Adrenal gland (tissue), 12 donors: ENCODE results near the gene LCN15. TPM values are rescaled to one million over a fixed set of nuclear protein-coding genes. Genes with fewer than 3 reads are reported as not detected.
A peak's percentile ranks its signal among the peaks of the same experiment; 100 is the strongest.

ENCODE experiments used
- DNase-seq, 7 donors: peaks; one replicate each; pipeline ENCODE4 v3.0.0-alpha.2; 2019 to 2020
- H3K27ac ChIP-seq, 5 donors: fragments of 200-600 bp; sonication (generic) in 4 of 5; 1 replicate in 3 of 5; 2 replicates in 2 of 5; pipeline versions ENCODE4 v1.5.1 to v1.8.0; 2016 to 2020; ENCODE audit warnings: mild to moderate bottlenecking in 1 of 5
- H3K27me3 ChIP-seq: fragments of 200-600 bp; 2 replicates; pipeline ENCODE4 v1.8.0; 2021
- H3K36me3 ChIP-seq, 2 donors: fragments of 200-600 bp; replicated peaks in 1 of 2; 1 replicate in 1 of 2; 2 replicates in 1 of 2; pipeline versions ENCODE4 v1.5.1 to v1.8.0; 2018 to 2022
- H3K4me1 ChIP-seq, 2 donors: fragments of 200-600 bp; replicated peaks in 1 of 2; 1 replicate in 1 of 2; 2 replicates in 1 of 2; pipeline versions ENCODE4 v1.5.1 to v1.8.0; 2018 to 2021
- H3K4me3 ChIP-seq, 4 donors: fragments of 200-600 bp; sonication (generic) in 3 of 4; one replicate each; pipeline ENCODE4 v1.5.1; 2016 to 2018
- H3K9me3 ChIP-seq, 3 donors: fragments of 200-600 bp; sonication (generic) in 1 of 3; replicated peaks in 1 of 3; 1 replicate in 2 of 3; 2 replicates in 1 of 3; pipeline versions ENCODE4 v1.5.1 to v1.8.0; 2016 to 2021
- POLR2A ChIP-seq, 2 donors: fragments of 450-650 bp; IDR thresholded peaks; one replicate each; pipeline ENCODE4 v1.6.1; 2017; ENCODE audit warnings: antibody characterized with exemption in 2 of 2, mild to moderate bottlenecking in 2 of 2, moderate library complexity in 1 of 2
- WGBS, 4 donors: extraction: QIAGEN DNeasy Blood & Tissue Kit in 2 of 4; methylation state at CpG; one replicate each; pipeline versions ENCODE4 v1.1.5 to v1.1.7; 2013 to 2017; 5-methylcytosine and 5-hydroxymethylcytosine counted together
- intact Hi-C, 2 donors: fragments of 100-400 bp; cut with DNase I; formaldehyde crosslinking; loops; one replicate each; pipeline versions ENCODE4 v1.14.1 to v1.15.0; 2022 to 2023
- polyA plus RNA-seq, 3 donors: library from polyadenylated mRNA; stranded (reverse); fragments of 200-250 nt in 2 of 3; fragments of 350-450 nt in 1 of 3; fragmentation: Illumina TruSeq in 1 of 3; extraction: RNeasy Lipid Tissue Mini Kit (QIAGEN cat#74804) in 1 of 3; gene quantifications; one replicate each; pipeline ENCODE4 v1.2.3, GENCODE V29; 2013 to 2014
- total RNA-seq, 9 donors: library from RNA; depleted of rRNA in 4 of 9; stranded (reverse); fragments of >200 nt in 4 of 9; fragments of 120-200 nt in 1 of 9; fragmentation: NEBNext Ultra II Directional in 1 of 9; extraction: Animal tissue kit (Norgen Biotek cat#: 25700) in 1 of 9; gene quantifications; one replicate each; pipeline versions ENCODE4 v1.1.0 to v1.2.4, GENCODE V29; 2013 to 2023
- TF ChIP-seq, protein P1 (sequence below), 6 experiments: fragments of 450-650 bp in 4 of 6; fragments of 200-600 bp in 2 of 6; sonication (generic) in 1 of 6; IDR thresholded peaks; 1 replicate in 5 of 6; 2 replicates in 1 of 6; pipeline versions ENCODE4 v1.5.1 to v1.8.0; 2016 to 2021; ENCODE audit warnings: antibody characterized with exemption in 6 of 6, mild to moderate bottlenecking in 2 of 6, moderate library complexity in 1 of 6
- donor health status: healthy with polysubstance abuse.
- donor health status: Bipolar disorder and iron deficiency.
- donor health status: DM: yes; HTN: yes; CAD: no.
- donor health status: DM: no; HTN: no; CAD: no.
- donor health status: DM: no; HTN: no; CAD: no.
- donor health status: DM: yes; HTN: yes; CAD: no.

The LCN15 gene
- total and polyA plus RNA-seq, 12 donors = not detected

- WGBS, 4 donors = 69 to 83% (median 80%) methylated on average over 13 to 15 of the region's 15 CpGs
- intact Hi-C loops = loop anchor here in 1 of 2 donors (10.0 kb wide), 1 partner anchor 52 kb away; the partner anchor contains the start of genes AJM1 and PHPT1
- no peaks in the 10 kb centered on the region for H3K27me3 ChIP-seq
- DNase-seq = peak in 1 of 7 donors; percentile 61
- H3K4me3 ChIP-seq = no peak overlapping the region
- H3K9me3 ChIP-seq = no peaks in the 10 kb centered on the region
- peaks cover 5 to 23% of the 10 kb centered on the region in 2 donors for H3K4me1 ChIP-seq
- no peak overlapping the region for H3K27ac ChIP-seq
- no peak for TF ChIP-seq POLR2A (IDR thresholded peaks at IDR 0.05)
- TF ChIP-seq, protein P1, sequence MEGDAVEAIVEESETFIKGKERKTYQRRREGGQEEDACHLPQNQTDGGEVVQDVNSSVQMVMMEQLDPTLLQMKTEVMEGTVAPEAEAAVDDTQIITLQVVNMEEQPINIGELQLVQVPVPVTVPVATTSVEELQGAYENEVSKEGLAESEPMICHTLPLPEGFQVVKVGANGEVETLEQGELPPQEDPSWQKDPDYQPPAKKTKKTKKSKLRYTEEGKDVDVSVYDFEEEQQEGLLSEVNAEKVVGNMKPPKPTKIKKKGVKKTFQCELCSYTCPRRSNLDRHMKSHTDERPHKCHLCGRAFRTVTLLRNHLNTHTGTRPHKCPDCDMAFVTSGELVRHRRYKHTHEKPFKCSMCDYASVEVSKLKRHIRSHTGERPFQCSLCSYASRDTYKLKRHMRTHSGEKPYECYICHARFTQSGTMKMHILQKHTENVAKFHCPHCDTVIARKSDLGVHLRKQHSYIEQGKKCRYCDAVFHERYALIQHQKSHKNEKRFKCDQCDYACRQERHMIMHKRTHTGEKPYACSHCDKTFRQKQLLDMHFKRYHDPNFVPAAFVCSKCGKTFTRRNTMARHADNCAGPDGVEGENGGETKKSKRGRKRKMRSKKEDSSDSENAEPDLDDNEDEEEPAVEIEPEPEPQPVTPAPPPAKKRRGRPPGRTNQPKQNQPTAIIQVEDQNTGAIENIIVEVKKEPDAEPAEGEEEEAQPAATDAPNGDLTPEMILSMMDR (IDR thresholded peaks at IDR 0.05) = no peak
- H3K36me3 ChIP-seq = peaks cover 0 to 5% of the 10 kb centered on the region in 2 donors
Measured at GRCh38 chr9:136792321-136793085, 28.2 kb upstream of the LCN15 start.

DNA sequence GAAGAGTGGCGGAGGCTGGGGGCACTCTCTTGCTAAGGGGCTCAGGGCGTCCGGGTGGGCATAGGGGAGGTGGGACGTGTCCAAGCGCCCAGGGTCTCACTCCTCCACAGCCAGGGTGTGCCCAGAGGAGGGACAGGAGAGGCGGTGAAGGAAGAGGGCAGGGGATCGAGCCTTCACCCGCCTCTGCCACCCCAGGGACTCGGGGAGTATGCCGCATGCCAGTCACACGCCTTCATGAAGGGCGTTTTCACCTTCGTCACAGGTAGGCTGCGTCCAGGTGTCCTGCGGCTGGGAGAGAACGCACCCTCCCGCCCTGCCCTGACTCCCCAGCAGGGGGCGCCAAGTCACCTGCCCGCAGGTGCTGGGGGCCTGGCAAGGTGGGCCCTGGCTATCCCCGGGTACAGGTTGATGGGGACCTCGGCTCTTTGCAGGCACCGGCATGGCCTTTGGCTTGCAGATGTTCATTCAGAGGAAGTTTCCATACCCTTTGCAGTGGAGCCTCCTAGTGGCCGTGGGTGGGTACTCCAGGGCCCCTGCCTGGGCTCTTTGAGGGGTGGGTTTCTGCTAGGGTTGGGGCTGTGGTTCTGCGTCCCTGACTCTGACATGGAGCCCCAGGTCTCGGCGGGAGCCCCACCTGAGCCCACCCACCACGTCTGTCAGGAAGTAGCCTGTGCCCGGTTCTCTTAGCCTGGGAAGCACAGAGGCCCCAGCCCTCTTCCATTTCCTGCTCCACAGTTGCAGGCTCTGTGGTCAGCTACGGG, 27.4 kb upstream of the LCN15 start:
- Histone ChIP-seq H3K27me3 (no peaks in the 10 kb centered on the region), H3K4me3 (peak overlapping the region; percentile 16 to 89 (median 74)), H3K9me3 (no peaks in the 10 kb centered on the region), H3K27ac (peak overlapping the region in 4 of 5 donors; percentile 63 to 93 (median 82)), H3K36me3 (peaks cover 0 to 5% of the 10 kb centered on the region in 2 donors), H3K4me1 (peaks cover 5 to 20% of the 10 kb centered on the region in 2 donors)
- 0 to 27% (median 3%) methylated on average over 6 to 29 of the region's 29 CpGs for WGBS, 4 donors
- intact Hi-C loops = loop anchor here in 1 of 2 donors (10.0 kb wide), 1 partner anchor 53 kb away; the partner anchor contains the start of genes AJM1 and PHPT1
- no peak for TF ChIP-seq POLR2A (IDR thresholded peaks at IDR 0.05)
- TF ChIP-seq, protein P1 (IDR thresholded peaks at IDR 0.05) = peak; percentile 75 to 88 (median 83)
- DNase-seq = peak; percentile 53 to 82 (median 57)

DNA sequence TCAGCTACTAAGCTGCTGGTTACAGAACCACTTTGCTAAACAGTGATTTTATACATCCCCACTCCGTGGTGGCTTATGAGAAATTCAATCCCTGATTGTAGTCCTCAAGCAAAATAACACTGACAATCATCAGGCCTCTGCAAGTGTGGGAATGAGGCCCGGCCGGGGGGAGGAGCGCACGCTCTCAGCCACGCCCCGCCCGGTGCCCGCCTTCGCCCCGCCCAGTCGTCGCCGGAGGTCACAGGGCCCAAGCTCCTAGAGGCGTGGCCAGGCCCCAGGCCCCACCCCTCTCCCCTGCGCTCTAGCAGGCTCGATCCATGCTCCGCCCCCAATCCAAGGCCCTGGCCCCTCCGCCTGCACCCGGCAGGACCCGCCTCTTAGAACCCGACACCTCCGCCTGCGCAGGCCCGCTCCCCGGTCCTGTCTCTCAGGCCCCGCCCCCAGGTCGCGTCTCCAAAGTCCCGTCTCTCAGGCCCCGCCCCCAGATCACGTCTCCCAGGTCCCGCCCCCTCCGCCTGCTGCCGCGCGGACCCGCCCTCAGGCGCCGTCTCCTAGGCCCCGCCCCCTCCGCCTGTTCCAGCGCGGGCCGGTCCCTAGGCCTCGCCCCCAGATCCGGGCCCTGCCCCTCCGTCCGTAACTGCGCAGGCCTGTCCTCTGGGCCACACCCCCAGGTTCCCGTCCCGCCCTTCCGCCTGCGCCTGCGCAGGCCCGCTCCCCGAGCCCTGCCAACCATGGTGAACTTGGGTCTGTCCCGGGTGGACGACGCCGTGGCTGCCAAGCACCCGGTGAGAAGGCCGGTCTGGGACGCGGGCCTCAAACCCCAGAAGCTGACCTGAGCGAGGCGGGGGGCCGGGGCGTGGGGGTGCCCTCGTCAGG, 26.6 kb upstream of the LCN15 start, which contains the start of gene TMEM141:
TMEM141 (plus strand) TSS at position 705 of the 876 bp plus-strand sequence; CDS start at position 732, 27 bp downstream.
- 0 to 1% (median 0%) methylated on average over 10 to 70 of the region's 70 CpGs for WGBS, 4 donors
- intact Hi-C loops = loop anchor here in 1 of 2 donors (10.0 kb wide), 1 partner anchor 54 kb away; the partner anchor contains the start of genes AJM1 and PHPT1
- peak within 1 kb of the TSS; percentile 16 to 89 (median 74) for H3K4me3 ChIP-seq

More for the DNA sequence above, 26.6 kb upstream of the LCN15 start, which contains the start of gene TMEM141:
- H3K36me3 ChIP-seq = peaks cover 0 to 5% of the 10 kb centered on the region in 2 donors
- no peaks in the 10 kb centered on the region for H3K27me3 ChIP-seq
- no peaks in the 10 kb centered on the region for H3K9me3 ChIP-seq
- H3K4me1 ChIP-seq = peaks cover 5 to 18% of the 10 kb centered on the region in 2 donors
- peak within 1 kb of the TSS in 4 of 5 donors; percentile 63 to 93 (median 82) for H3K27ac ChIP-seq
- DNase-seq = peak; percentile 100
- TF ChIP-seq POLR2A (IDR thresholded peaks at IDR 0.05) = peak in 1 of 2 donors; percentile 59
- TF ChIP-seq, protein P1 (IDR thresholded peaks at IDR 0.05) = no peak
